Panc1 (cell line): ENCODE data around the gene F11R. TPM values are rescaled to one million over a fixed set of nuclear protein-coding genes. Genes with fewer than 3 reads are reported as not detected.

Experiments used
- ATAC-seq: fragments of 200-7000 bp; cut with Tn5 transposase; 2 replicates; pipeline ENCODE4 v1.9.1; 2020; ENCODE audit warnings: mild to moderate bottlenecking, moderate library complexity
- BruUV-seq: library from RNA; stranded (reverse); fragments of 400-500 nt; replicated peaks from 2 replicates; lab custom pipeline; 2021; lab: Mats Ljungman, UMichigan
- CTCF ChIA-PET: fragments of 300-600 bp; sonication (Branson Sonifier 250); formaldehyde crosslinking; loops from one replicate; lab custom pipeline; 2022; ENCODE audit warnings: antibody characterized with exemption; lab: Charles Lee
- POLR2A ChIA-PET: fragments of 300-600 bp; sonication (Branson Sonifier 250); formaldehyde crosslinking; loops from one replicate; lab custom pipeline; 2022; ENCODE audit warnings: antibody characterized with exemption; lab: Charles Lee
- DNase-seq: peaks from one replicate; pipeline ENCODE4 v3.0.0-alpha.2; 2010; ENCODE audit warnings: low read depth, low spot score
- H3K27ac ChIP-seq: 2 replicates; pipeline ENCODE4 v1.5.1; 2011; ENCODE audit warnings: mild to moderate bottlenecking, low read length, inconsistent platforms
- H3K27me3 ChIP-seq: fragments of 200-500 bp; sonication (Bioruptor generic); 2 replicates; pipeline ENCODE4 v1.6.0; 2014; ENCODE audit warnings: low read length, inconsistent platforms; ENCODE audit not compliant: control insufficient read depth, insufficient read depth
- H3K36me3 ChIP-seq: fragments of 200-500 bp; sonication (Bioruptor generic); 2 replicates; pipeline ENCODE4 v1.5.1; 2014; ENCODE audit warnings: inconsistent platforms, mild to moderate bottlenecking, low read length, moderate library complexity; ENCODE audit not compliant: control insufficient read depth, insufficient read depth
- H3K4me1 ChIP-seq: 2 replicates; pipeline ENCODE4 v1.5.1; 2011; ENCODE audit warnings: inconsistent platforms, mild to moderate bottlenecking, low read length, moderate library complexity; ENCODE audit not compliant: control insufficient read depth, insufficient read depth
- H3K4me3 ChIP-seq, 2 experiments: 2 replicates each; pipeline ENCODE4 v1.5.1; 2011 to 2012; ENCODE audit warnings: low read depth in 2 of 2, low read length in 2 of 2, mild to moderate bottlenecking in 2 of 2, inconsistent platforms in 1 of 2, moderate library complexity in 1 of 2
- H3K9me3 ChIP-seq: fragments of 200-500 bp; sonication (Bioruptor generic); 2 replicates; pipeline ENCODE4 v1.5.1; 2014; ENCODE audit warnings: low read depth, mild to moderate bottlenecking, inconsistent platforms, low read length, moderate library complexity; ENCODE audit not compliant: control insufficient read depth, insufficient read depth
- CTCF ChIP-seq: fragments of 450-650 bp; IDR thresholded peaks from 2 replicates; pipeline ENCODE4 v1.5.1; 2017; ENCODE audit warnings: mild to moderate bottlenecking
- POLR2AphosphoS5 ChIP-seq: IDR thresholded peaks from 2 replicates; pipeline ENCODE4 v1.6.1; 2012; ENCODE audit warnings: mild to moderate bottlenecking, low read depth, low read length, moderate library complexity
- REST ChIP-seq, 2 experiments: IDR thresholded peaks; 2 replicates each; pipeline ENCODE4 v1.6.1; 2011 to 2012; ENCODE audit warnings: low read depth in 2 of 2, control low read depth in 1 of 2, low read length in 1 of 2, mild to moderate bottlenecking in 1 of 2, moderate library complexity in 1 of 2; ENCODE audit not compliant: insufficient read depth in 1 of 2
- SIN3A ChIP-seq: IDR thresholded peaks from 2 replicates; pipeline ENCODE4 v1.6.1; 2012; ENCODE audit warnings: low read depth, mild to moderate bottlenecking, low read length, moderate library complexity, borderline replicate concordance; ENCODE audit not compliant: insufficient read depth
- TCF7L2 ChIP-seq: IDR thresholded peaks from 2 replicates; pipeline ENCODE4 v1.6.1; 2011; ENCODE audit warnings: mild to moderate bottlenecking, low read depth, low read length, inconsistent platforms
- in situ Hi-C: cut with HindIII; loops from 2 replicates; pipeline ENCODE4 v1.10.0; 2016; ENCODE audit warnings: low sequenced_read_pairs, low pct_unique_long_range_greater_than_20kb
- intact Hi-C: fragments of 100-400 bp; cut with micrococcal nuclease; formaldehyde crosslinking; loops from one replicate; pipeline ENCODE4 v1.10.0; 2022; ENCODE audit not compliant: unreplicated experiment
- total RNA-seq: library from RNA; stranded (reverse); gene quantifications from one replicate; pipeline ENCODE4 v1.2.1, GENCODE V29; 2021; ENCODE audit not compliant: unreplicated experiment

The F11R gene
- total RNA-seq, 1 experiment from 2014 or later: 63.0 TPM

GRCh38 chr1:161000736-161001480, 20.0 kb downstream of the F11R start:
- CTCF ChIA-PET: no interaction called here
- in situ Hi-C loops: no loop called here
- Histone ChIP-seq H3K36me3 (no peaks in the 10 kb centered on the region; the same call in 1 of the 2 replicates), H3K4me3 (no peak overlapping the region), H3K4me1 (no peaks in the 10 kb centered on the region), H3K9me3 (no peaks in the 10 kb centered on the region), H3K27ac (no peak overlapping the region), H3K27me3 (no peaks in the 10 kb centered on the region)
- DNase-seq: no peak
- POLR2A ChIA-PET: interaction anchor here (0.5 kb wide), 1 partner anchor 339 kb away, joined by 3 read pairs; no protein-coding TSS in a partner anchor
- TF ChIP-seq CTCF (no peak), REST (IDR thresholded peaks at IDR 0.05; ENCODE audit: insufficient read depth in 1 of 2, low read depth in 2 of 2, low read length in 1 of 2) (no peak), TCF7L2 (no peak), POLR2AphosphoS5 (no peak), SIN3A (no peak)
- ATAC-seq: no peak
- intact Hi-C loops: no loop called here
- BruUV-seq: no TSS peak

- no peak for TF ChIP-seq REST (IDR thresholded peaks at IDR 0.05; ENCODE audit: insufficient read depth in 1 of 2, low read depth in 2 of 2, low read length in 1 of 2)
- no peak for TF ChIP-seq SIN3A
- no peak for TF ChIP-seq CTCF
- no peak for TF ChIP-seq POLR2AphosphoS5
- TF ChIP-seq TCF7L2: no peak
- POLR2A ChIA-PET: no interaction called here
- no TSS peak for BruUV-seq
- DNase-seq (no peak), ATAC-seq (no peak)
- Histone ChIP-seq H3K4me3 (no peak overlapping the region), H3K36me3 (no peaks in the 10 kb centered on the region; the same call in 1 of the 2 replicates), H3K27me3 (no peaks in the 10 kb centered on the region), H3K4me1 (no peaks in the 10 kb centered on the region), H3K9me3 (no peaks in the 10 kb centered on the region), H3K27ac (no peak overlapping the region)
- CTCF ChIA-PET: no interaction called here
- in situ Hi-C loops (no loop called here), intact Hi-C loops (no loop called here)
Observed at GRCh38 chr1:160999376-160999775, 21.6 kb downstream of the F11R start.
